ENCODE measurements around the gene TMEM139.

Gene TMEM139

GRCh38 chr7:143279186-143280098 lies 5.3 kb upstream of the TMEM139 start:
- Histone ChIP-seq H3K4me3 (ENCODE audit: low read depth, low read length) (no peak overlapping the region), H3K27ac (ENCODE audit: extremely low read depth, low read depth, low read length) (no peak overlapping the region), H3K36me3 (ENCODE audit: control insufficient read depth in 2 of 2, insufficient read depth in 1 of 2, low read length in 2 of 2) (no peaks in the 10 kb centered on the region), H3K9me3 (ENCODE audit: control insufficient read depth, insufficient read depth, low read depth, low read length) (no peaks in the 10 kb centered on the region), H3K4me1 (ENCODE audit: control insufficient read depth, insufficient read depth, low read length) (no peaks in the 10 kb centered on the region)
- ChIA-PET POLR2A (interaction anchor here (1.0 to 1.6 kb wide), 2 partner anchors 9 to 16 kb away, joined by 4 to 8 read pairs; partner anchors contain the start of genes CASP2 and GSTK1), CTCF (interaction anchor here (0.7 to 2.0 kb wide), 5 partner anchors 10 to 64 kb away, joined by 3 to 7 read pairs (median 4); no protein-coding TSS in a partner anchor)
- TF ChIP-seq, protein P1, sequence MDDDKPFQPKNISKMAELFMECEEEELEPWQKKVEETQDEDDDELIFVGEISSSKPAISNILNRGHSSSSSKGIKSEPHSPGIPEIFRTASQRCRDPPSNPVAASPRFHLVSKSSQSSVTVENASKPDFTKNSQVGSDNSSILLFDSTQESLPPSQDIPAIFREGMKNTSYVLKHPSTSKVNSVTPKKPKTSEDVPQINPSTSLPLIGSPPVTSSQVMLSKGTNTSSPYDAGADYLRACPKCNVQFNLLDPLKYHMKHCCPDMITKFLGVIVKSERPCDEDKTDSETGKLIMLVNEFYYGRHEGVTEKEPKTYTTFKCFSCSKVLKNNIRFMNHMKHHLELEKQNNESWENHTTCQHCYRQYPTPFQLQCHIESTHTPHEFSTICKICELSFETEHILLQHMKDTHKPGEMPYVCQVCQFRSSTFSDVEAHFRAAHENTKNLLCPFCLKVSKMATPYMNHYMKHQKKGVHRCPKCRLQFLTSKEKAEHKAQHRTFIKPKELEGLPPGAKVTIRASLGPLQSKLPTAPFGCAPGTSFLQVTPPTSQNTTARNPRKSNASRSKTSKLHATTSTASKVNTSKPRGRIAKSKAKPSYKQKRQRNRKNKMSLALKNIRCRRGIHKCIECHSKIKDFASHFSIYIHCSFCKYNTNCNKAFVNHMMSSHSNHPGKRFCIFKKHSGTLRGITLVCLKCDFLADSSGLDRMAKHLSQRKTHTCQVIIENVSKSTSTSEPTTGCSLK (tag by site-specific recombination; IDR thresholded peaks at IDR 0.05): no peak
- TF ChIP-seq PRDM1 (tag by site-specific recombination; IDR thresholded peaks at IDR 0.05) (peak; percentile 47), ZBTB20 (tag by site-specific recombination; IDR thresholded peaks at IDR 0.05) (no peak), ZNF155 (tag by site-specific recombination; IDR thresholded peaks at IDR 0.05) (no peak), ZNF792 (tag by site-specific recombination; IDR thresholded peaks at IDR 0.05) (no peak), ZNF114 (tag by site-specific recombination; IDR thresholded peaks at IDR 0.05) (no peak), ZNF624 (tag by site-specific recombination; IDR thresholded peaks at IDR 0.05) (no peak), ZNF324 (tag by site-specific recombination; IDR thresholded peaks at IDR 0.05) (no peak)

DNA sequence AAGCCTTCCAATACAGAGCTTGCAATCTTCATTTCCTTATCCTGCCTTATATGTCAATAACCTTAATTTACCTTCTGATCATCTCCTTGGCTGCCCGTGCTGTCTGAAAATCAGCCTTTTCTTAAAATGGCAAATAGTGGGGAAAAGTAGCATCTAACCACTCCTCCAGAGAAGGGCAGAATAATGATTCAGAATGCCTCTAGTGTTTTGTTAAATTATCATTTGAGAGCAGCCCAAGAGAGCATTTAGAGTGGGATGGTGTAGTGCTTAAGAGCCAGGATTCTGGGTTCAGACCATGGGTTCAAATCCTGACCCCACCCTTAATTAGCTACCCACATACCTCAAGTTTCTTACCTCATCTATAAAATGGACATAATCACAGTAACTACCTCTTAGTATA lies 4.6 kb upstream of the TMEM139 start:
- ChIA-PET POLR2A (interaction anchor here (1.0 to 1.6 kb wide), 2 partner anchors 8 to 17 kb away, joined by 4 to 8 read pairs; partner anchors contain the start of genes CASP2 and GSTK1), CTCF (interaction anchor here (0.7 to 2.0 kb wide), 4 partner anchors 11 to 40 kb away, joined by 3 to 7 read pairs (median 4); no protein-coding TSS in a partner anchor)
- no peaks in the 10 kb centered on the region for H3K36me3 ChIP-seq (ENCODE audit: control insufficient read depth in 2 of 2, insufficient read depth in 1 of 2, low read length in 2 of 2)
- H3K4me1 ChIP-seq (ENCODE audit: control insufficient read depth, insufficient read depth, low read length): no peaks in the 10 kb centered on the region
- no peak overlapping the region for H3K27ac ChIP-seq (ENCODE audit: extremely low read depth, low read depth, low read length)
- H3K4me3 ChIP-seq (ENCODE audit: low read depth, low read length): no peak overlapping the region
- no peaks in the 10 kb centered on the region for H3K9me3 ChIP-seq (ENCODE audit: control insufficient read depth, insufficient read depth, low read depth, low read length)
- no peak for TF ChIP-seq ZBTB17 (tag by site-specific recombination; IDR thresholded peaks at IDR 0.05)
- TF ChIP-seq ZFP3 (tag by site-specific recombination; IDR thresholded peaks at IDR 0.05; ENCODE audit: low read depth): no peak
- no peak for TF ChIP-seq ZFP37 (tag by site-specific recombination; IDR thresholded peaks at IDR 0.05)
- no peak for TF ChIP-seq ZNF837 (tag by site-specific recombination; IDR thresholded peaks at IDR 0.05)
- no peak for TF ChIP-seq ZNF174 (tag by site-specific recombination; IDR thresholded peaks at IDR 0.05)
- no peak for TF ChIP-seq REPIN1 (tag by site-specific recombination; IDR thresholded peaks at IDR 0.05; ENCODE audit: low read depth)
- TF ChIP-seq ZNF423 (tag by site-specific recombination; IDR thresholded peaks at IDR 0.05): no peak
- no peak for TF ChIP-seq ZNF514 (tag by site-specific recombination; IDR thresholded peaks at IDR 0.05)
- no peak for TF ChIP-seq ZNF549 (tag by site-specific recombination; IDR thresholded peaks at IDR 0.05)
- TF ChIP-seq GLI4 (tag by site-specific recombination; IDR thresholded peaks at IDR 0.05): no peak
- TF ChIP-seq TRIM28 (IDR thresholded peaks at IDR 0.05; ENCODE audit: borderline replicate concordance, low read length): no peak
- TF ChIP-seq, protein P2, sequence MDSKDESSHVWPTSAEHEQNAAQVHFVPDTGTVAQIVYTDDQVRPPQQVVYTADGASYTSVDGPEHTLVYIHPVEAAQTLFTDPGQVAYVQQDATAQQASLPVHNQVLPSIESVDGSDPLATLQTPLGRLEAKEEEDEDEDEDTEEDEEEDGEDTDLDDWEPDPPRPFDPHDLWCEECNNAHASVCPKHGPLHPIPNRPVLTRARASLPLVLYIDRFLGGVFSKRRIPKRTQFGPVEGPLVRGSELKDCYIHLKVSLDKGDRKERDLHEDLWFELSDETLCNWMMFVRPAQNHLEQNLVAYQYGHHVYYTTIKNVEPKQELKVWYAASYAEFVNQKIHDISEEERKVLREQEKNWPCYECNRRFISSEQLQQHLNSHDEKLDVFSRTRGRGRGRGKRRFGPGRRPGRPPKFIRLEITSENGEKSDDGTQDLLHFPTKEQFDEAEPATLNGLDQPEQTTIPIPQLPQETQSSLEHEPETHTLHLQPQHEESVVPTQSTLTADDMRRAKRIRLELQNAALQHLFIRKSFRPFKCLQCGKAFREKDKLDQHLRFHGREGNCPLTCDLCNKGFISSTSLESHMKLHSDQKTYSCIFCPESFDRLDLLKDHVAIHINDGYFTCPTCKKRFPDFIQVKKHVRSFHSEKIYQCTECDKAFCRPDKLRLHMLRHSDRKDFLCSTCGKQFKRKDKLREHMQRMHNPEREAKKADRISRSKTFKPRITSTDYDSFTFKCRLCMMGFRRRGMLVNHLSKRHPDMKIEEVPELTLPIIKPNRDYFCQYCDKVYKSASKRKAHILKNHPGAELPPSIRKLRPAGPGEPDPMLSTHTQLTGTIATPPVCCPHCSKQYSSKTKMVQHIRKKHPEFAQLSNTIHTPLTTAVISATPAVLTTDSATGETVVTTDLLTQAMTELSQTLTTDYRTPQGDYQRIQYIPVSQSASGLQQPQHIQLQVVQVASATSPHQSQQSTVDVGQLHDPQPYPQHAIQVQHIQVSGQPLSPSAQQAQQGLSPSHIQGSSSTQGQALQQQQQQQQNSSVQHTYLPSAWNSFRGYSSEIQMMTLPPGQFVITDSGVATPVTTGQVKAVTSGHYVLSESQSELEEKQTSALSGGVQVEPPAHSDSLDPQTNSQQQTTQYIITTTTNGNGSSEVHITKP (tag by site-specific recombination; IDR thresholded peaks at IDR 0.05): no peak
- no peak for TF ChIP-seq FEZF1 (tag by site-specific recombination; IDR thresholded peaks at IDR 0.05)
- TF ChIP-seq, protein P3, sequence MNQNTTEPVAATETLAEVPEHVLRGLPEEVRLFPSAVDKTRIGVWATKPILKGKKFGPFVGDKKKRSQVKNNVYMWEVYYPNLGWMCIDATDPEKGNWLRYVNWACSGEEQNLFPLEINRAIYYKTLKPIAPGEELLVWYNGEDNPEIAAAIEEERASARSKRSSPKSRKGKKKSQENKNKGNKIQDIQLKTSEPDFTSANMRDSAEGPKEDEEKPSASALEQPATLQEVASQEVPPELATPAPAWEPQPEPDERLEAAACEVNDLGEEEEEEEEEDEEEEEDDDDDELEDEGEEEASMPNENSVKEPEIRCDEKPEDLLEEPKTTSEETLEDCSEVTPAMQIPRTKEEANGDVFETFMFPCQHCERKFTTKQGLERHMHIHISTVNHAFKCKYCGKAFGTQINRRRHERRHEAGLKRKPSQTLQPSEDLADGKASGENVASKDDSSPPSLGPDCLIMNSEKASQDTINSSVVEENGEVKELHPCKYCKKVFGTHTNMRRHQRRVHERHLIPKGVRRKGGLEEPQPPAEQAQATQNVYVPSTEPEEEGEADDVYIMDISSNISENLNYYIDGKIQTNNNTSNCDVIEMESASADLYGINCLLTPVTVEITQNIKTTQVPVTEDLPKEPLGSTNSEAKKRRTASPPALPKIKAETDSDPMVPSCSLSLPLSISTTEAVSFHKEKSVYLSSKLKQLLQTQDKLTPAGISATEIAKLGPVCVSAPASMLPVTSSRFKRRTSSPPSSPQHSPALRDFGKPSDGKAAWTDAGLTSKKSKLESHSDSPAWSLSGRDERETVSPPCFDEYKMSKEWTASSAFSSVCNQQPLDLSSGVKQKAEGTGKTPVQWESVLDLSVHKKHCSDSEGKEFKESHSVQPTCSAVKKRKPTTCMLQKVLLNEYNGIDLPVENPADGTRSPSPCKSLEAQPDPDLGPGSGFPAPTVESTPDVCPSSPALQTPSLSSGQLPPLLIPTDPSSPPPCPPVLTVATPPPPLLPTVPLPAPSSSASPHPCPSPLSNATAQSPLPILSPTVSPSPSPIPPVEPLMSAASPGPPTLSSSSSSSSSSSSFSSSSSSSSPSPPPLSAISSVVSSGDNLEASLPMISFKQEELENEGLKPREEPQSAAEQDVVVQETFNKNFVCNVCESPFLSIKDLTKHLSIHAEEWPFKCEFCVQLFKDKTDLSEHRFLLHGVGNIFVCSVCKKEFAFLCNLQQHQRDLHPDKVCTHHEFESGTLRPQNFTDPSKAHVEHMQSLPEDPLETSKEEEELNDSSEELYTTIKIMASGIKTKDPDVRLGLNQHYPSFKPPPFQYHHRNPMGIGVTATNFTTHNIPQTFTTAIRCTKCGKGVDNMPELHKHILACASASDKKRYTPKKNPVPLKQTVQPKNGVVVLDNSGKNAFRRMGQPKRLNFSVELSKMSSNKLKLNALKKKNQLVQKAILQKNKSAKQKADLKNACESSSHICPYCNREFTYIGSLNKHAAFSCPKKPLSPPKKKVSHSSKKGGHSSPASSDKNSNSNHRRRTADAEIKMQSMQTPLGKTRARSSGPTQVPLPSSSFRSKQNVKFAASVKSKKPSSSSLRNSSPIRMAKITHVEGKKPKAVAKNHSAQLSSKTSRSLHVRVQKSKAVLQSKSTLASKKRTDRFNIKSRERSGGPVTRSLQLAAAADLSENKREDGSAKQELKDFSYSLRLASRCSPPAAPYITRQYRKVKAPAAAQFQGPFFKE (tag by site-specific recombination; IDR thresholded peaks at IDR 0.05; ENCODE audit: borderline replicate concordance): no peak
- TF ChIP-seq ZNF791 (tag by site-specific recombination; IDR thresholded peaks at IDR 0.05): no peak

Data from HEK293 (cell line).